BLaER1 treated with 17β-estradiol and CSF1 and Interleukin-3, amounts not matched to agents 10 nM and 100 nM (cell line): ENCODE measurements around the gene DMRTC2.

ENCODE experiments used
- H3K27ac ChIP-seq, 11 experiments: shearing (Covaris generic); formaldehyde crosslinking; 2 replicates each; pipeline ENCODE4 v1.8.1; 2022
- H3K27me3 ChIP-seq, 11 experiments: shearing (Covaris generic); formaldehyde crosslinking; 2 replicates each; pipeline ENCODE4 v1.8.1; 2022
- H3K36me3 ChIP-seq, 11 experiments: shearing (Covaris generic); formaldehyde crosslinking; 2 replicates each; pipeline ENCODE4 v1.8.1; 2022
- H3K4me1 ChIP-seq, 10 experiments: shearing (Covaris generic); formaldehyde crosslinking; 2 replicates each; pipeline ENCODE4 v1.8.1; 2022
- H3K4me2 ChIP-seq, 11 experiments: shearing (Covaris generic); formaldehyde crosslinking; 2 replicates each; pipeline ENCODE4 v1.8.1; 2022
- H3K4me3 ChIP-seq, 10 experiments: shearing (Covaris generic); formaldehyde crosslinking; 2 replicates each; pipeline ENCODE4 v1.8.1; 2022
- H3K9ac ChIP-seq, 11 experiments: shearing (Covaris generic); formaldehyde crosslinking; 2 replicates each; pipeline ENCODE4 v1.8.1; 2022
- H3K9me3 ChIP-seq, 11 experiments: shearing (Covaris generic); formaldehyde crosslinking; replicated peaks in 1 of 11; 2 replicates each; pipeline ENCODE4 v1.8.1; 2022
- H4K20me1 ChIP-seq, 11 experiments: shearing (Covaris generic); formaldehyde crosslinking; 2 replicates each; pipeline ENCODE4 v1.8.1; 2022
- Cebpa-rat ChIP-seq, 11 experiments: shearing (Covaris generic); IDR thresholded peaks; 2 replicates each; pipeline ENCODE4 v1.8.1; 2022

Gene DMRTC2

GRCh38 chr19:41877916-41878905 is 33.4 kb downstream of the DMRTC2 start:
- Histone ChIP-seq H3K27me3 (no peaks in the 10 kb centered on the region), H4K20me1 (peaks cover 0 to 6% (median 0%) of the 10 kb centered on the region in 11 experiments; a peak in 5 of 22 replicates), H3K4me2 (peak overlapping the region; percentile 91 to 100 (median 98)), H3K9ac (peak overlapping the region; percentile 60 to 100 (median 89)), H3K27ac (peak overlapping the region; percentile 63 to 99 (median 93)), H3K36me3 (peaks cover 0 to 36% (median 18%) of the 10 kb centered on the region in 11 experiments; a peak in 14 of 22 replicates), H3K4me3 (peak overlapping the region; percentile 23 to 79 (median 74); a peak in 19 of 20 replicates), H3K4me1 (peaks cover 83 to 94% (median 89%) of the 10 kb centered on the region in 10 experiments), H3K9me3 (no peaks in the 10 kb centered on the region)
- TF ChIP-seq Cebpa-rat (IDR thresholded peaks at IDR 0.05): no peak

- TF ChIP-seq Cebpa-rat (IDR thresholded peaks at IDR 0.05): no peak
- H3K4me2 ChIP-seq: peak overlapping the region; percentile 37 to 100 (median 98); a peak in 21 of 22 replicates
- peaks cover 0 to 6% (median 0%) of the 10 kb centered on the region in 11 experiments; a peak in 3 of 22 replicates for H4K20me1 ChIP-seq
- peak overlapping the region in 10 of 11 experiments; percentile 11 to 100 (median 90); a peak in 17 of 22 replicates for H3K9ac ChIP-seq
- H3K4me3 ChIP-seq: peak overlapping the region in 7 of 10 experiments; percentile 67 to 79 (median 74); a peak in 15 of 20 replicates
- H3K27me3 ChIP-seq: no peaks in the 10 kb centered on the region
- H3K4me1 ChIP-seq: peaks cover 74 to 85% (median 80%) of the 10 kb centered on the region in 10 experiments
- no peaks in the 10 kb centered on the region for H3K9me3 ChIP-seq
- peaks cover 0 to 36% (median 18%) of the 10 kb centered on the region in 11 experiments; a peak in 14 of 22 replicates for H3K36me3 ChIP-seq
- peak overlapping the region in 9 of 11 experiments; percentile 20 to 99 (median 93); a peak in 17 of 22 replicates for H3K27ac ChIP-seq
Measured at GRCh38 chr19:41879080-41879479, 34.2 kb downstream of the DMRTC2 start.

- no peak for TF ChIP-seq Cebpa-rat (IDR thresholded peaks at IDR 0.05)
- H3K4me1 ChIP-seq: peaks cover 71 to 81% (median 78%) of the 10 kb centered on the region in 10 experiments
- peaks cover 5 to 12% (median 6%) of the 10 kb centered on the region in 11 experiments; a peak in 21 of 22 replicates for H4K20me1 ChIP-seq
- peak overlapping the region in 10 of 11 experiments; percentile 11 to 100 (median 90); a peak in 18 of 22 replicates for H3K9ac ChIP-seq
- H3K9me3 ChIP-seq: no peaks in the 10 kb centered on the region
- no peaks in the 10 kb centered on the region for H3K27me3 ChIP-seq
- H3K36me3 ChIP-seq: peaks cover 0 to 36% (median 18%) of the 10 kb centered on the region in 11 experiments; a peak in 14 of 22 replicates
- peak overlapping the region in 10 of 11 experiments; percentile 95 to 100 (median 98); a peak in 20 of 22 replicates for H3K4me2 ChIP-seq
- peak overlapping the region in 7 of 10 experiments; percentile 67 to 79 (median 74); a peak in 13 of 20 replicates for H3K4me3 ChIP-seq
- H3K27ac ChIP-seq: peak overlapping the region in 10 of 11 experiments; percentile 18 to 99 (median 92); a peak in 18 of 22 replicates
Measured at GRCh38 chr19:41879670-41880328, 35.0 kb downstream of the DMRTC2 start.

- Histone ChIP-seq H3K4me2 (peak overlapping the region in 9 of 11 experiments; percentile 95 to 100 (median 98); a peak in 17 of 22 replicates), H3K27me3 (no peaks in the 10 kb centered on the region), H3K27ac (peak overlapping the region in 7 of 11 experiments; percentile 88 to 99 (median 94); a peak in 12 of 22 replicates), H4K20me1 (peaks cover 10 to 17% (median 11%) of the 10 kb centered on the region in 11 experiments; a peak in 21 of 22 replicates), H3K9ac (peak overlapping the region in 6 of 11 experiments; percentile 87 to 100 (median 92); a peak in 8 of 22 replicates), H3K4me3 (peak overlapping the region in 6 of 10 experiments; percentile 73 to 79 (median 74); a peak in 8 of 20 replicates), H3K36me3 (peaks cover 0 to 40% (median 23%) of the 10 kb centered on the region in 11 experiments; a peak in 17 of 22 replicates), H3K9me3 (no peaks in the 10 kb centered on the region), H3K4me1 (peaks cover 71 to 81% (median 78%) of the 10 kb centered on the region in 10 experiments)
- TF ChIP-seq Cebpa-rat (IDR thresholded peaks at IDR 0.05): no peak
Measured at GRCh38 chr19:41880329-41880708, 35.5 kb downstream of the DMRTC2 start.

- H3K4me2 ChIP-seq: peak within 1 kb of the TSS; percentile 82 to 99 (median 96)
- H3K9ac ChIP-seq: peak within 1 kb of the TSS; percentile 86 to 97 (median 95)
- H3K27ac ChIP-seq: peak within 1 kb of the TSS; percentile 76 to 98 (median 96)
- TF ChIP-seq Cebpa-rat (IDR thresholded peaks at IDR 0.05): no peak
- peaks cover 2 to 50% (median 23%) of the 10 kb centered on the region in 11 experiments; a peak in 19 of 22 replicates for H3K36me3 ChIP-seq
- peaks cover 73 to 84% (median 82%) of the 10 kb centered on the region in 10 experiments for H3K4me1 ChIP-seq
- H3K4me3 ChIP-seq: peak within 1 kb of the TSS; percentile 73 to 96 (median 88)
- H4K20me1 ChIP-seq: peaks cover 35 to 42% (median 36%) of the 10 kb centered on the region in 11 experiments
- H3K9me3 ChIP-seq: no peaks in the 10 kb centered on the region
- H3K27me3 ChIP-seq: no peaks in the 10 kb centered on the region
Measured at GRCh38 chr19:41882568-41883462, 38.0 kb downstream of the DMRTC2 start, which contains the start of gene ARHGEF1. ARHGEF1 (plus strand) TSS chr19:41883184; CDS start chr19:41888083, 4,899 bp downstream.

- Histone ChIP-seq H3K4me2 (peak overlapping the region; percentile 82 to 99 (median 96)), H4K20me1 (peaks cover 42 to 48% (median 42%) of the 10 kb centered on the region in 11 experiments), H3K9ac (peak overlapping the region; percentile 86 to 97 (median 95)), H3K9me3 (no peaks in the 10 kb centered on the region), H3K27me3 (no peaks in the 10 kb centered on the region), H3K27ac (peak overlapping the region; percentile 76 to 98 (median 96)), H3K36me3 (peaks cover 8 to 47% (median 23%) of the 10 kb centered on the region in 11 experiments; a peak in 20 of 22 replicates), H3K4me1 (peaks cover 70 to 84% (median 82%) of the 10 kb centered on the region in 10 experiments), H3K4me3 (peak overlapping the region; percentile 73 to 96 (median 88))
- no peak for TF ChIP-seq Cebpa-rat (IDR thresholded peaks at IDR 0.05)
Measured at GRCh38 chr19:41883463-41883820, 38.6 kb downstream of the DMRTC2 start.
